Astrocyte of the cerebellum (primary cell): ENCODE data around the gene NPVF.

Experiments used
- DNase-seq: peaks from one replicate; pipeline ENCODE4 v3.0.0-alpha.2; 2011; ENCODE audit warnings: low read depth
- H3K4me3 ChIP-seq: 2 replicates; pipeline ENCODE4 v1.5.1; 2011; ENCODE audit warnings: mild to moderate bottlenecking, low read depth, low read length, moderate library complexity
- CTCF ChIP-seq: IDR thresholded peaks from 2 replicates; pipeline ENCODE4 v1.5.1; 2012; ENCODE audit warnings: low read length, low read depth, moderate library complexity, mild to moderate bottlenecking; ENCODE audit errors: missing control alignments
- in situ Hi-C: cut with HindIII; loops from 2 replicates; pipeline ENCODE4 v1.10.0; 2017; ENCODE audit warnings: low sequenced_read_pairs

The NPVF gene

GRCh38 chr7:25228386-25228785 lies at the start of gene NPVF:
TSS of gene NPVF (minus strand) at chr7:25228486. CDS start at chr7:25228439, 47 bp downstream.
- no peak for TF ChIP-seq CTCF
- DNase-seq = no peak
- H3K4me3 ChIP-seq = no peak within 1 kb of the TSS
- in situ Hi-C loops = no loop called here

GRCh38 chr7:25272265-25272664 lies 44.0 kb upstream of the NPVF start:
- no peak for TF ChIP-seq CTCF
- DNase-seq = no peak
- no peak overlapping the region for H3K4me3 ChIP-seq
- in situ Hi-C loops = no loop called here

- DNase-seq = no peak
- H3K4me3 ChIP-seq = no peak overlapping the region
- in situ Hi-C loops = no loop called here
- no peak for TF ChIP-seq CTCF
Observed at GRCh38 chr7:25263337-25263736, 35.1 kb upstream of the NPVF start.

- no peak for TF ChIP-seq CTCF
- DNase-seq = peak; percentile 55
- no peak overlapping the region for H3K4me3 ChIP-seq
- in situ Hi-C loops = no loop called here
Observed at GRCh38 chr7:25262586-25262985, 34.3 kb upstream of the NPVF start.

DNA sequence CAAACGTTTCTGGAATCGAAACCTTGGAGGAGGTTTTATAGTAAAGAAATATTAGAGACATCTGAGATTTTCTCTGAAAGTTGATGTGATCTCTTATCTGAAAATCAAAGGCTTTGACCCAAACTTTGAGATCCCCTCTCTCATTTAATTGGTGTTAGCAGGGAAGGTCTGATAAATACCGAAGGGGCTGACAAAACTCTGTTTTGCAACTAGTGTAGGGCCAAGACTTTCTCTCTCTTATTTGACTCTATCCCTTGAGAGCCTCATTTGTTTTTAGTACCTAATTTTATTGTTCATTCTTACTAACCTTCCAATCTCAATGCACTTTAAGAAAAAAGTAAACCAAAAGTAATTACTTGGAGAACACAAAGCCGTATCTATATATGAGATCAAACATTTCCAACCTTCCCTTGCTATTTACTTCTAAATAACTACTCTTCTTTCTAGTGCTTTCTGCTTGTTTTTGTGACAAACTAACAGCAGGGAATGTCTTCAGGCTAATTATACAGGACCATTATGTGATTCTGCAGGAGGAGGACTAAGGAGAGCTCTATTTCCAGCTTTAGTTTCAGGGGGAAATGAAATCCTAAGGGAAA lies 33.4 kb upstream of the NPVF start:
- no peak for TF ChIP-seq CTCF
- H3K4me3 ChIP-seq = no peak overlapping the region
- DNase-seq = no peak
- in situ Hi-C loops = no loop called here

- DNase-seq = peak; percentile 31
- no peak for TF ChIP-seq CTCF
- no peak overlapping the region for H3K4me3 ChIP-seq
- in situ Hi-C loops = no loop called here
Observed at GRCh38 chr7:25260862-25261494, 32.7 kb upstream of the NPVF start.
